Gastrocnemius medialis (tissue), 4 donors: Measurements from ENCODE around the gene RBMS3. TPM values are rescaled to one million over a fixed set of nuclear protein-coding genes. Genes with fewer than 3 reads are reported as not detected.
"Not testable (repeated sequence)": the region's sequence is repeated elsewhere in the genome, so short reads cannot be mapped to it uniquely, and the experiment has no call there.

ENCODE experiments used
- ATAC-seq, 2 donors: fragments of 150-250 bp; one replicate each; pipeline ENCODE4 v1.9.1; 2016
- DNase-seq, 2 donors: peaks; one replicate each; pipeline ENCODE4 v3.0.0-alpha.2; 2019
- H3K27ac ChIP-seq, 4 donors: fragments of 200-600 bp; sonication (generic); 1 replicate in 1 of 4; 2 replicates in 3 of 4; pipeline ENCODE4 v1.5.1; 2016 to 2018; ENCODE audit warnings: mild to moderate bottlenecking in 2 of 4, moderate library complexity in 1 of 4
- H3K27me3 ChIP-seq, 3 donors: fragments of 200-600 bp; sonication (generic) in 2 of 3; 1 replicate in 1 of 3; 2 replicates in 2 of 3; pipeline versions ENCODE4 v1.5.1 to v1.6.0; 2016 to 2019; ENCODE audit warnings: mild to moderate bottlenecking in 1 of 3, moderate library complexity in 1 of 3
- H3K36me3 ChIP-seq, 2 donors: fragments of 200-600 bp; sonication (generic) in 1 of 2; one replicate each; pipeline ENCODE4 v1.5.1; 2017 to 2018
- H3K4me1 ChIP-seq, 2 donors: fragments of 200-600 bp; sonication (generic) in 1 of 2; one replicate each; pipeline ENCODE4 v1.5.1; 2016 to 2017; ENCODE audit warnings: mild to moderate bottlenecking in 2 of 2
- H3K4me3 ChIP-seq, 4 donors: fragments of 200-600 bp; sonication (generic) in 3 of 4; 1 replicate in 1 of 4; 2 replicates in 3 of 4; pipeline ENCODE4 v1.5.1; 2016 to 2019; ENCODE audit warnings: mild to moderate bottlenecking in 2 of 4
- H3K9me3 ChIP-seq, 3 donors: fragments of 200-600 bp; sonication (generic) in 2 of 3; 1 replicate in 1 of 3; 2 replicates in 2 of 3; pipeline ENCODE4 v1.5.1; 2016 to 2019
- CTCF ChIP-seq, 5 experiments: fragments of 450-650 bp in 3 of 5; fragments of 200-600 bp in 2 of 5; sonication (generic) in 2 of 5; IDR thresholded peaks in 4 of 5; conservative IDR thresholded peaks in 1 of 5; 1 replicate in 4 of 5; 2 replicates in 1 of 5; pipeline ENCODE4 v1.5.1; 2016 to 2019; ENCODE audit warnings: antibody characterized with exemption in 5 of 5, mild to moderate bottlenecking in 3 of 5, moderate library complexity in 3 of 5
- POLR2A ChIP-seq, 2 donors: fragments of 450-650 bp; IDR thresholded peaks; one replicate each; pipeline ENCODE4 v1.6.1; 2017; ENCODE audit warnings: antibody characterized with exemption in 2 of 2, mild to moderate bottlenecking in 2 of 2, moderate library complexity in 2 of 2
- in situ Hi-C, 4 donors: fragments of 200-750 bp; cut with MboI; loops; one replicate each; pipeline versions ENCODE4 v1.15.0 to v1.8.0; 2017; ENCODE audit warnings: low sequenced_read_pairs in 4 of 4
- intact Hi-C: fragments of 100-400 bp; cut with DNase I; formaldehyde crosslinking; loops from one replicate; pipeline ENCODE4 v1.15.1; 2023; ENCODE audit warnings: low total_unique reads
- total RNA-seq, 4 donors: library from RNA; depleted of rRNA; stranded (reverse); fragments of >200 nt; gene quantifications; one replicate each; pipeline versions ENCODE4 v1.1.0 to v1.2.3, GENCODE V29; 2016

RBMS3 gene
- total RNA-seq, 4 donors from 2014 or later, result 16.1 to 38.8 (median 22.7) TPM

GRCh38 chr3:30042916-30043555 lies 762.2 kb downstream of the RBMS3 start:
- no peaks in the 10 kb centered on the region for H3K27me3 ChIP-seq
- in situ Hi-C loops (loop anchor here in 3 of 4 donors (5.0 to 25.0 kb wide), 3 partner anchors 152 to 644 kb away; no protein-coding TSS in a partner anchor), intact Hi-C loops (loop anchor here (1.0 to 10.0 kb wide), 3 partner anchors 156 to 1092 kb away; no protein-coding TSS in a partner anchor)
- H3K9me3 ChIP-seq, result no peaks in the 10 kb centered on the region
- no peak for DNase-seq
- no peak for TF ChIP-seq CTCF (IDR thresholded peaks at IDR 0.05 in 4 of 5, conservative IDR thresholded peaks at IDR 0.05 in 1 of 5)
- TF ChIP-seq POLR2A (IDR thresholded peaks at IDR 0.05), result no peak
- peaks cover 0 to 4% of the 10 kb centered on the region in 2 donors for H3K4me1 ChIP-seq
- no peaks in the 10 kb centered on the region for H3K36me3 ChIP-seq
- no peak for ATAC-seq
- H3K4me3 ChIP-seq, result no peak overlapping the region
- no peak overlapping the region for H3K27ac ChIP-seq

- Histone ChIP-seq H3K9me3 (no peaks in the 10 kb centered on the region), H3K27ac (no peak overlapping the region), H3K4me1 (peaks cover 0 to 4% of the 10 kb centered on the region in 2 donors), H3K27me3 (no peaks in the 10 kb centered on the region), H3K4me3 (no peak overlapping the region), H3K36me3 (no peaks in the 10 kb centered on the region)
- intact Hi-C loops, result loop anchor here (10.0 kb wide), 1 partner anchor 1090 kb away; no protein-coding TSS in a partner anchor
- in situ Hi-C loops, result loop anchor here in 3 of 4 donors (5.0 to 25.0 kb wide), 3 partner anchors 150 to 643 kb away; no protein-coding TSS in a partner anchor
- ATAC-seq (no peak), DNase-seq (no peak)
- no peak for TF ChIP-seq CTCF (IDR thresholded peaks at IDR 0.05 in 4 of 5, conservative IDR thresholded peaks at IDR 0.05 in 1 of 5)
- TF ChIP-seq POLR2A (IDR thresholded peaks at IDR 0.05), result no peak
Measured at GRCh38 chr3:30044515-30044914, 763.6 kb downstream of the RBMS3 start.

DNA sequence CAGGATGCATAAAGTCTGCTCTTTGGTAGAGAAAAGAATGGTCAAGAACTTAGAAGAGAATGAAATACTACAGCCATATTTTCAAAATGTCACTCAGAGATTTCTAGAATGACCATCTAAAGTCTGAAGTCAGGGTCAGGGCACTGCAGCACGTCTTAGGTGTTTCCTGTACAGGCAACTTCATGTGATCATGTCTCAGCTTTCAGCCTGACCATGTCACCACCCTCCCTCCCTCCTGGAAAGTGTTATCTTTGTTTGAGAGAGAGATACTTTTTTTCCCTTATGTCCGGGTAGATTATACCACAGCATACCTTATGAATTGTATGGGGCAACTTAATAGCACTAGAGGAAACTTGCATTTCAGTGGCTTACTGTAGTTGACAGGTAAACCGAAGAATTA lies 767.6 kb downstream of the RBMS3 start:
- ATAC-seq, result no peak
- TF ChIP-seq POLR2A (IDR thresholded peaks at IDR 0.05) (no peak), CTCF (IDR thresholded peaks at IDR 0.05 in 4 of 5, conservative IDR thresholded peaks at IDR 0.05 in 1 of 5) (no peak)
- Histone ChIP-seq H3K27me3 (no peaks in the 10 kb centered on the region), H3K36me3 (no peaks in the 10 kb centered on the region), H3K9me3 (no peaks in the 10 kb centered on the region), H3K27ac (no peak overlapping the region), H3K4me1 (peaks cover 0 to 4% of the 10 kb centered on the region in 2 donors), H3K4me3 (no peak overlapping the region)
- intact Hi-C loops, result loop anchor here (10.0 kb wide), 1 partner anchor 1086 kb away; no protein-coding TSS in a partner anchor
- in situ Hi-C loops, result loop anchor here in 2 of 4 donors (10.0 to 25.0 kb wide), 2 partner anchors 146 to 639 kb away; no protein-coding TSS in a partner anchor
- no peak for DNase-seq

DNA sequence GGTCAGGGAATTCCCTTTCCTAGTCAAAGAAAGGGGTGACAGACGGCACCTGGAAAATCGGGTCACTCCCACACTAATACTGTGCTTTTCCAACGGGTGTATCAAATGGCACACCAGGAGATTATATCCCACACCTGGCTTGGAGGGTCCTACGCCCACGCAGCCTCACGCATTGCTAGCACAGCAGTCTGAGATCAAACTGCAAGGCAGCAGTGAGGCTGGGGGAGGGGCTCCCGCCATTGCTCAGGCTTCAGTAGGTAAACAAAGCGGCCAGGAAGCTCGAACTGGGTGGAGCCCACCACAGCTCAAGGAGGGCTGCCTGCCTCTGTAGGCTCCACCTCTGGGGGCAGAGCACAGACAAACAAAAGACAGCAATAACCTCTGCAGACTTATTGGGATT lies 769.2 kb downstream of the RBMS3 start:
- H3K4me3 ChIP-seq, in situ Hi-C loops, H3K27ac ChIP-seq, ATAC-seq, H3K36me3 ChIP-seq, intact Hi-C loops, H3K27me3 ChIP-seq, H3K4me1 ChIP-seq, H3K9me3 ChIP-seq, DNase-seq: not testable (repeated sequence)

GRCh38 chr3:30059240-30059639 lies 778.4 kb downstream of the RBMS3 start:
- no peaks in the 10 kb centered on the region for H3K9me3 ChIP-seq
- no peaks in the 10 kb centered on the region for H3K36me3 ChIP-seq
- no peak overlapping the region for H3K4me3 ChIP-seq
- in situ Hi-C loops, result no loop called here
- H3K27me3 ChIP-seq, result no peaks in the 10 kb centered on the region
- no peak overlapping the region for H3K27ac ChIP-seq
- DNase-seq (no peak), ATAC-seq (no peak)
- no peak for TF ChIP-seq CTCF (IDR thresholded peaks at IDR 0.05 in 4 of 5, conservative IDR thresholded peaks at IDR 0.05 in 1 of 5)
- no peak for TF ChIP-seq POLR2A (IDR thresholded peaks at IDR 0.05)
- intact Hi-C loops, result no loop called here
- no peaks in the 10 kb centered on the region for H3K4me1 ChIP-seq
